HG03095 (cell line): Measurements from ENCODE around the gene RPS6KA1.
"Not testable (repeated sequence)": the region's sequence is repeated elsewhere in the genome, so short reads cannot be mapped to it uniquely, and the experiment has no call there.

Experiments
- ATAC-seq: cut with Tn5 transposase; IDR thresholded peaks from one replicate; pipeline ENCODE4 v1.9.1; 2021; ENCODE audit warnings: moderate library complexity; ENCODE audit not compliant: unreplicated experiment

Gene RPS6KA1

GRCh38 chr1:26553942-26554682 lies 24.6 kb downstream of the RPS6KA1 start:
- ATAC-seq: no peak

DNA sequence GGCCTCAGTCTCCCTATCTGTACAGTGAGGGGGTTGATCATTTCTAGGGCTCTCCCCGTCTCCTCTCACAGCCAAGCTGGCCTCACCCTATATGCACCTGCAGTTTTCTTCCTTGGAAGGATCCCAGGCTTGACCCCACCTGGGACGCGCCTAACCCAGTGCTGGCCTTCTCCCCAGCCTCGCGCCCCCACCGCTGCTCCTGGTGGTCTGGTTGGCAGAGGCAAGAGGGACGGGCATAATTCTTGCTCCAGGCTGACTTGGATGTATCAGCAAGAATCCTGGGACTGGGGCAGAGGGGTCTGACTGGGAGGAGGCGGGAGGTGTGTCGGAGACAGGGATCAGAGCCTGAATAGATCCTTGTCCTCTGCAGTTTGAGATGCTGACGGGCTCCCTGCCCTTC lies 25.2 kb downstream of the RPS6KA1 start:
- no peak for ATAC-seq

- ATAC-seq: no peak
Measured at GRCh38 chr1:26555550-26555981, 26.0 kb downstream of the RPS6KA1 start.

- ATAC-seq: no peak
Measured at GRCh38 chr1:26556111-26556510, 26.6 kb downstream of the RPS6KA1 start.

DNA sequence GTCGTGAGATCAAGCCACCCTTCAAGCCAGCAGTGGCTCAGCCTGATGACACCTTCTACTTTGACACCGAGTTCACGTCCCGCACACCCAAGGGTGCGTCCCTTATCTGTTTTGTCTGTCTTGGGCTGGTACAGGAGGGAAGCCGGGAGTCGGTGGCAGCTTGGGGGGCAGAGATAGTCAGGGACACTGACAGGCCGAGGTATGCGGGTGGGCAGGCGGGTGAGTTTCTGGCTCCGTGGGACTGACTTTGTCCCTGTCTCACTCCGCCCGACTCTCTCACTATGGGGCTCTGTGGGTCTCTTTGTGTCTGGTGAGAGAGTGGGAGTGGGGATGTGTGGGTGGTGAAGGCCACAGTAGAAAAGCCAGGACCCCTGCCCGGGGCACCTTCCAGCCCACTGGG lies 27.4 kb downstream of the RPS6KA1 start:
- ATAC-seq: no peak

- no peak for ATAC-seq
Measured at GRCh38 chr1:26558685-26559048, 29.1 kb downstream of the RPS6KA1 start.

GRCh38 chr1:26560403-26560780 lies 30.8 kb downstream of the RPS6KA1 start:
- no peak for ATAC-seq

GRCh38 chr1:26570287-26570686 lies 40.7 kb downstream of the RPS6KA1 start:
- ATAC-seq: no peak

GRCh38 chr1:26571381-26571780 lies 41.8 kb downstream of the RPS6KA1 start:
- no peak for ATAC-seq

DNA sequence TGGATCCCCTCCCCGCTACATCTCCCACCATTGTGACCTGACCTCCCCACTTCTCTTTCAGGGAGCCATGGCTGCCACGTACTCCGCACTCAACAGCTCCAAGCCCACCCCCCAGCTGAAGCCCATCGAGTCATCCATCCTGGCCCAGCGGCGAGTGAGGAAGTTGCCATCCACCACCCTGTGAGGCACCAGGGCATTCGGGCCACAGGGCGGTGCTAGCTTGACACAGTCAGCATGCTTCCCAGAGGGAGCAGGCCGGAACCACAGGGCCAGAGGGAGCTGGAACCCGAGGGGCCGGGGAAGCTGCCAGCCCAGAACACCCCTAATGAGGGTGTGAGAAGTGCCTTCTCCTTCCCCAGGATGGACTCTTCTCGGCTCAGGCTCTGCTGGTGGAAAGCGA lies 44.5 kb downstream of the RPS6KA1 start:
- ATAC-seq: no peak

DNA sequence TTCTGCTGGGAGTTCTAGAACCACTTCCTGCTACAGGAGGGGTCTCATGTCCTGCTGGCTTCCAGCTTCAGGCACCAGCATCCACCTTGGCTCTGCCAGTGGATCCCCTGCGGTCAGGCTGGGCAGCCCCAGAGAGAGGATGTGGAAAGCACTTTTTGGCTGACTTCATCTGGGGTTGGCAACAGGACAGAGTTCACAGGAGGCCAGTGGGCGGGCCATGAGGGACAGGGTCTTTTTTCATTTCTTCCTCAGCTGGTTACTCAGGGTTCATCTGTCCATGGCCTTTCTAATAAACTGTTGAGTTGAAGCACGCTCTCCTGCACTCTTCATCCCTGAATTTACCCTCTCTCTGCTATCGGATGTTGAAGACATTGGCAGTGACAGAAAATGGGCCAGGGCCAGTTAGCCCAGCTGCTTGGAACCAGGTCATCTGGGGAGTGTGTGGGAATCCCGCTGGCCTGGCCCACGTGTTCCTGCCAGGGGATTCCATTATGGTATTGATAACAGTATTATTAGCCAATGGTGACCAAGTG lies 45.2 kb downstream of the RPS6KA1 start:
- no peak for ATAC-seq

- no peak for ATAC-seq
Measured at GRCh38 chr1:26575348-26575747, 45.8 kb downstream of the RPS6KA1 start.

DNA sequence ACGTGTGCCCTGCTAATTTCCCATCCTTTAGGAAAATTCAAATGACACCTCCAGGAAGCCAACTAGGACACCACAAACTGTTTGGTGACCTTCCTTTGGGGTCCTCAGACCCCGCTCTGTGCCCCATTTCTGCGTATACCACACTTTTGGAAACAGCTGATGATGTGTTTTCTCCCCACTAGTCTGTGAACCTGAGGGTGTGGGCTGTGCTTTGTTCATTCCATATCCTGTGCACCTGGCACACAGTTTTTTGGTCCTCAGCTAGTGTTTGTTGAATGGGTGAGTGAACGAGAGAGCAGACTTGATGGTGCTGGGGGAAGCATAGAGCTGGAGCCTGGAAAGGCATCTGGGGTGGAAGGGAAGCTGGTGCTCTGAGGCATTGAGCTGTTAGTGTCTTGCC lies 48.6 kb downstream of the RPS6KA1 start:
- ATAC-seq: no peak

DNA sequence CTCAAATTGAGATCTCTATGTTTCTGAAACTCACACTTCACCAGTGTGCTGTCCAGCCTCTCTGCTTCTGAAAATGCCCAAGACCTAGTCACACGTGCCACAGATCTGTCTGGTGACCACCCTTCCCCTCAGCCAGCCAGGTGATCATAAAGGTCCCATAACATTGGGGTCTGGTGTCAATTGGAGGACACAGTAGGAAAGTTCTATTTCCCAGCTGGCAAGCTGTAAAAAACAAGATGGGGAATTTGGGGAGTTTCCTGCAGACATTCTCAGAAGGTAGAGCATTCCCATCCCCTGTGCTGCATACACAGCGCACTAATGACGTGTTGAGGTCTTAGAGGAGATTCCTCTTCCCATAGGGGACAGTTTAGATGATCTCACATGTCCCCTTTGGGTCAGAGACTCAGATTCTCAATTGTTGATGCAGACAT lies 50.1 kb downstream of the RPS6KA1 start:
- ATAC-seq: no peak

DNA sequence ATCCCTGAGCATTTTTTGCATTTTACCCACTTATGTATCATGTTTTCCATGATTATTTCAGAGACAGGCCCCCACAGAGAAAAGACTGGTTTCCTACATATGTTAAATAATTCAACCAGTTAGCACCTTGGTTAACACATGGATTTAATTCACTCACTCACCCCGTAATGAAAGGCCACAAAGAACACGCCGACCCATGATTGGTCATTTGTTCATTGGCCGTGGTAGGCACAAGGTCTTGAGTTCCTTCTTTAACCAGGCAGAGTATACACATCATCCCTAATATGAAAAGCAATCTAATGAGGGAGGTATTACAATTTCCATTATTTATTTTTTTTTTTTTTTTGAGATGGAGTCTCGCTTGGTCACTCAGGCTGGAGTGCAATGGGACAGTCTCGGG lies 50.6 kb downstream of the RPS6KA1 start:
- ATAC-seq: no peak

DNA sequence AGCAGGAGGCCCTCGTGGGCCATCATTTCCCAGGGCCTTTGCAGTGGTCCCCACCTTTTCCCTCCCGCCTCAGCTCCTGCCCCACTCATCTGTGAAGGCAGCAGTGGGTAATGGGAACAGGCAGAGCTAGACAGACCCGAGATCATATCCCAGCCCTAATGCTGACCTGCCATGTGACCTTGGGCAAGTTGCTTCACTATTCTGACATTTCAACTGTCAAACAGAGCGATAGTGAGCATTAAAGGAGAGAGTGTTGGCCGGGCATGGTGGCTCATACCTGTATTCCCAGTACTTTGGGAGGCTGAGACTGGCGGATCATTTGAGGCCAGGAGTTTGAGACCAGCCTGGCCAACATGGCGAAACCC lies 51.7 kb downstream of the RPS6KA1 start:
- no peak for ATAC-seq

DNA sequence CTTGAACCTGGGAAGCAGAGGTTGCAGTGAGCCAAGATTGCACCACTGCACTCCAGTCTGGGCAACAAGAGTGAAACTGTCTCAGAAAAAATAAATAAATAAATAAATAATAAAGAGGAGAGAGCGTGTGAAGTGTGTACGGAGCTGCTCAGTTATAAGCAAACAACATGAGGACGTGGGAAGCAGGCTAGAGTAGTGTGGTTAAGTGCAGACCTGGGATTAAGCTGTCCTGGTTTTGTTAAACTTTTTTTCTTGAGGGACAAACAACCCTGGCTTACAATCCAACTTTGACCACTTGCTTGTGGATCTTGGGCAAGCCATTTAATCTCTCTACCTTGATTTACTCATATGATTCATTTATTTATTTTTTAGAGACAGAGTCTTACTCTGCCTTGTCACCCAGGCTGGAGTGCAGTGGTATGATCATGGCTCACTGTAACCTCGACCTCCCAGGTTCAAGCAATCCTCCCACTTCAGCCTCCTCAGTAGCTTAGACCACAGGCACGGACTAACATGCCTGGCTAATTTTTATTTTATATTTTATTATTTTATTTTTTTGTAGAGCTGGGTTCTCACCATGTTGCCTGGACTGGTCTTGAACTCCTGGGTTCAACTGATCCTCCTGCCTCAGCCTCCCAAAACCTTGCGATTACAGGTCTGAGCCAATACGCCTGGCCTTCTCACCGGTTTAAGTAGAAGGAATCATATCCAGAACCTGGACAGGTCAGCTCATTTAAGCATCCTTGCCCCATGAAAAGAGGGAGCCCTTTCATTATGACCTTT lies 52.7 kb downstream of the RPS6KA1 start:
- no peak for ATAC-seq

GRCh38 chr1:26582836-26583460 lies 53.4 kb downstream of the RPS6KA1 start:
- no peak for ATAC-seq

GRCh38 chr1:26583646-26584485 lies 54.3 kb downstream of the RPS6KA1 start:
- ATAC-seq: no peak

DNA sequence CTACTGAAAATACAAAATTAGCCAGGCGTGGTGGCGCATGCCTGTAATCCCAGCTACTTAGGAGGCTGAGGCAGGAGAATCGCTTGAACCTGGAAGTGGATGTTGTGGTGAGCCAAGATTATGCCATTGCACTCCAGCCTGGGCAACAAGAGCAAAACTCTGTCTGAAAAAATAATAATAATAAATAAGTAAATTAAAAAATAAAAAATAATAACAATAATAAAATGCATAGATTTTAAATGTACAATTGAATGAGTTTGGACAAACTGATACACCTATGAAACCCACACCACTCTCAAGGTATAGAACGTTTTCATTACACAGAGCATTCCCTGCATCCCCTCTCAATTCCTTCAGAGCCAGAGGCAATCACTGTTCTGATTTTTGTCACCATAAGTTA lies 55.0 kb downstream of the RPS6KA1 start:
- ATAC-seq: not testable (repeated sequence)

DNA sequence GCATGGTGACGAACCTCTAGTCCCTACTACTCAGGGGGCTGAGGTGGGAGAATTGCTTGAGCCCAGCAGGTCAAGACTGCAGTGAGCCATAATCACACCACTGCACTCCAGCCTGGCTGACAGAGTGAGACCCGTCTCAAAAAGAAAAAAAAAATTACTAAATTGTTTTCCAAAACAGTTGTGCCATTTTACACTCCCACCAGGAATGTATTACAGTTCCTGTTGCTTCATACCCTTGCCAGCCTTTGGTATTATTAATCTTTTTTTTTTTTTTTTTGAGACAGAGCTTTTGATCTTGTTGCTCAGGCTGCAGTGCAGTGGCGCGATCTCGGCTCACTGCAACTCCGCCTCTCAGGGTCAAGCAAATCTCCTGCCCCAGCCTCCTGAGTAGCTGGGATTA lies 55.9 kb downstream of the RPS6KA1 start:
- no peak for ATAC-seq
